Measurements from ENCODE around the gene SOHLH1.
"Not testable (repeated sequence)": the region's sequence is repeated elsewhere in the genome, so short reads cannot be mapped to it uniquely, and the experiment has no call there.

The SOHLH1 gene

GRCh38 chr9:135677641-135678168, 21.6 kb downstream of the SOHLH1 start:
- DNase-seq (ENCODE audit: low read depth): no peak

- DNase-seq (ENCODE audit: low read depth): no peak
These were observed 22.4 kb downstream of the SOHLH1 start for GRCh38 chr9:135676891-135677290.

GRCh38 chr9:135674977-135675376, 24.3 kb downstream of the SOHLH1 start:
- no peak for DNase-seq (ENCODE audit: low read depth)

GRCh38 chr9:135673941-135674340, 25.3 kb downstream of the SOHLH1 start:
- DNase-seq (ENCODE audit: low read depth): no peak

- not testable (repeated sequence) for DNase-seq (ENCODE audit: low read depth)
These were observed 26.5 kb downstream of the SOHLH1 start for GRCh38 chr9:135672786-135673185.

- DNase-seq (ENCODE audit: low read depth): no peak
These were observed 27.7 kb downstream of the SOHLH1 start for GRCh38 chr9:135671591-135672041.

GRCh38 chr9:135670721-135671590, 28.3 kb downstream of the SOHLH1 start:
- no peak for DNase-seq (ENCODE audit: low read depth)

GRCh38 chr9:135669616-135670285, 29.5 kb downstream of the SOHLH1 start:
- no peak for DNase-seq (ENCODE audit: low read depth)

GRCh38 chr9:135669018-135669417, 30.3 kb downstream of the SOHLH1 start:
- not testable (repeated sequence) for DNase-seq (ENCODE audit: low read depth)

- DNase-seq (ENCODE audit: low read depth): no peak
These were observed 31.7 kb downstream of the SOHLH1 start for GRCh38 chr9:135667463-135668001.

GRCh38 chr9:135666534-135667462, 32.5 kb downstream of the SOHLH1 start:
- no peak for DNase-seq (ENCODE audit: low read depth)

GRCh38 chr9:135665795-135666189, 33.5 kb downstream of the SOHLH1 start:
- no peak for DNase-seq (ENCODE audit: low read depth)

GRCh38 chr9:135664801-135665794, 34.2 kb downstream of the SOHLH1 start:
- no peak for DNase-seq (ENCODE audit: low read depth)

- DNase-seq (ENCODE audit: low read depth): no peak
These were observed 35.0 kb downstream of the SOHLH1 start for GRCh38 chr9:135664266-135664665.

- DNase-seq (ENCODE audit: low read depth): no peak
These were observed 35.4 kb downstream of the SOHLH1 start for GRCh38 chr9:135663857-135664256.

- DNase-seq (ENCODE audit: low read depth): no peak
These were observed 35.9 kb downstream of the SOHLH1 start for GRCh38 chr9:135663451-135663770.

GRCh38 chr9:135662758-135663450, 36.4 kb downstream of the SOHLH1 start, which contains the start of gene LCN9:
Gene LCN9 (plus strand): TSS chr9:135663309. CDS start chr9:135663322, 13 bp downstream.
- DNase-seq (ENCODE audit: low read depth): peak; percentile 16

GRCh38 chr9:135661816-135662560, 37.3 kb downstream of the SOHLH1 start:
- no peak for DNase-seq (ENCODE audit: low read depth)

GRCh38 chr9:135660407-135660806, 38.9 kb downstream of the SOHLH1 start:
- no peak for DNase-seq (ENCODE audit: low read depth)

All from fibroblast of the conjunctiva (primary cell).